Vagina (tissue), 2 donors: ENCODE data around the gene RALA. TPM values are rescaled to one million over a fixed set of nuclear protein-coding genes. Genes with fewer than 3 reads are reported as not detected.

Experiments
- DNase-seq, 2 donors: peaks; one replicate each; pipeline ENCODE4 v3.0.0-alpha.2; 2017; ENCODE audit errors: extremely low spot score in 2 of 2
- H3K27ac ChIP-seq: fragments of 200-600 bp; sonication (generic); one replicate; pipeline ENCODE4 v1.5.1; 2019
- H3K27me3 ChIP-seq: fragments of 200-600 bp; sonication (generic); one replicate; pipeline ENCODE4 v1.5.1; 2019
- H3K36me3 ChIP-seq, 2 donors: fragments of 200-600 bp; sonication (generic); one replicate each; pipeline ENCODE4 v1.5.1; 2017 to 2019
- H3K4me1 ChIP-seq: fragments of 200-600 bp; sonication (generic); one replicate; pipeline ENCODE4 v1.5.1; 2019
- H3K4me3 ChIP-seq, 2 donors: fragments of 200-600 bp; sonication (generic); 1 replicate in 1 of 2; 2 replicates in 1 of 2; pipeline ENCODE4 v1.5.1; 2016 to 2019
- H3K9me3 ChIP-seq: fragments of 200-600 bp; sonication (generic); one replicate; pipeline ENCODE4 v1.5.1; 2019
- POLR2A ChIP-seq, 2 donors: fragments of 450-650 bp; IDR thresholded peaks; one replicate each; pipeline ENCODE4 v1.6.1; 2017; ENCODE audit warnings: antibody characterized with exemption in 2 of 2, mild to moderate bottlenecking in 2 of 2, moderate library complexity in 2 of 2
- POLR2AphosphoS5 ChIP-seq, 2 donors: sonication (generic); formaldehyde crosslinking; IDR thresholded peaks; one replicate each; pipeline ENCODE4 v1.9.0; 2017; ENCODE audit warnings: antibody characterized with exemption in 2 of 2, mild to moderate bottlenecking in 2 of 2, low read depth in 1 of 2; ENCODE audit not compliant: insufficient read depth in 1 of 2
- intact Hi-C: fragments of 100-400 bp; cut with DNase I; formaldehyde crosslinking; loops from one replicate; pipeline ENCODE4 v1.15.1; 2023
- total RNA-seq: library from RNA; depleted of rRNA; stranded (reverse); fragments of >200 nt; gene quantifications from one replicate; pipeline ENCODE4 v1.2.3, GENCODE V29; 2016
- TF ChIP-seq, protein P1 (sequence below), 3 experiments: fragments of 450-650 bp in 2 of 3; fragments of 200-600 bp in 1 of 3; sonication (generic) in 1 of 3; IDR thresholded peaks; one replicate each; pipeline ENCODE4 v1.5.1; 2017 to 2019; ENCODE audit warnings: antibody characterized with exemption in 3 of 3, mild to moderate bottlenecking in 2 of 3, moderate library complexity in 2 of 3

Gene RALA
- total RNA-seq, 1 donor from 2014 or later = 20.1 TPM

DNA sequence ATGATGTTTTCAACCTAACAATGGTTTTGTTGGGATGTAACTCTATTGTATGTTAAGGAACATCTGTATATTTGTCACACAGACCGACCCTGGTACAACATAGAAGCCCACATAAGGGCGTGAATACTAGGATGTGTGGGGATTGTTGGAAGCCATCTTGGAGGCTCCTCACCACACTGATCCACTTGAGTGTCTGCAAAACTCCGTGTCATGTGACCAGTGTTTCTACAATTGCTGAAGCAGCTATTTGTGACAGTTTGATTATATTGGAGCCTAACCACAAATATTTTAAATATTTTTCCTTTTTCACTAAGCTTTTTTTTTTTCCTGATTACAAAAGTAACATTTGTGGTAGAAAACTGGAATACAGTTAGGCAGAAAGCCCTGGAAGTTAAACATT lies 27.9 kb downstream of the RALA start:
- Histone ChIP-seq H3K4me3 (no peak overlapping the region), H3K9me3 (no peaks in the 10 kb centered on the region), H3K27ac (no peak overlapping the region), H3K36me3 (no peaks in the 10 kb centered on the region), H3K4me1 (peaks cover 13% of the 10 kb centered on the region), H3K27me3 (no peaks in the 10 kb centered on the region)
- intact Hi-C loops = no loop called here
- no peak for TF ChIP-seq POLR2A (IDR thresholded peaks at IDR 0.05)
- no peak for TF ChIP-seq POLR2AphosphoS5 (IDR thresholded peaks at IDR 0.05; ENCODE audit: insufficient read depth in 1 of 2, low read depth in 1 of 2)
- TF ChIP-seq, protein P1, sequence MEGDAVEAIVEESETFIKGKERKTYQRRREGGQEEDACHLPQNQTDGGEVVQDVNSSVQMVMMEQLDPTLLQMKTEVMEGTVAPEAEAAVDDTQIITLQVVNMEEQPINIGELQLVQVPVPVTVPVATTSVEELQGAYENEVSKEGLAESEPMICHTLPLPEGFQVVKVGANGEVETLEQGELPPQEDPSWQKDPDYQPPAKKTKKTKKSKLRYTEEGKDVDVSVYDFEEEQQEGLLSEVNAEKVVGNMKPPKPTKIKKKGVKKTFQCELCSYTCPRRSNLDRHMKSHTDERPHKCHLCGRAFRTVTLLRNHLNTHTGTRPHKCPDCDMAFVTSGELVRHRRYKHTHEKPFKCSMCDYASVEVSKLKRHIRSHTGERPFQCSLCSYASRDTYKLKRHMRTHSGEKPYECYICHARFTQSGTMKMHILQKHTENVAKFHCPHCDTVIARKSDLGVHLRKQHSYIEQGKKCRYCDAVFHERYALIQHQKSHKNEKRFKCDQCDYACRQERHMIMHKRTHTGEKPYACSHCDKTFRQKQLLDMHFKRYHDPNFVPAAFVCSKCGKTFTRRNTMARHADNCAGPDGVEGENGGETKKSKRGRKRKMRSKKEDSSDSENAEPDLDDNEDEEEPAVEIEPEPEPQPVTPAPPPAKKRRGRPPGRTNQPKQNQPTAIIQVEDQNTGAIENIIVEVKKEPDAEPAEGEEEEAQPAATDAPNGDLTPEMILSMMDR (IDR thresholded peaks at IDR 0.05) = no peak
- DNase-seq = no peak

DNA sequence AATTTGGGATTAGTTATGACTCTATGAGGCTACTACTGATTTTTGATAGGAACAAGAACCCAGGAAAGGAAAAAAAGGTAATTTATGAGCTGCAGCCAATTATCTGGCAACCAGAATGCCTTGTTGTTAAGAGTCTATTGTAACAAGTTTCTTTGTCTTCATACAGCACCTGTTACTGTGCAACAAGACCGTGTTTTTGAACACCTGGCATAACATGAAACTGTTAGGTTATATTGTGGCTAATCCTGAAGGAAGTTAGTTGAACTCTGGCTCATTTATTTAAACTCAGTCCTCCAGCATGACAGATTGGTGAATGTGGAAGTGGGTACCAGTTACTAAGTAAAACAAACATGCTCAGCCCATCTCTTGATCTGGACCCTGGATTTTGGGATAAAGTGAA lies 33.0 kb downstream of the RALA start:
- DNase-seq = no peak
- no peak overlapping the region for H3K27ac ChIP-seq
- TF ChIP-seq POLR2AphosphoS5 (IDR thresholded peaks at IDR 0.05; ENCODE audit: insufficient read depth in 1 of 2, low read depth in 1 of 2) = no peak
- TF ChIP-seq, protein P1 (IDR thresholded peaks at IDR 0.05) = no peak
- no peak for TF ChIP-seq POLR2A (IDR thresholded peaks at IDR 0.05)
- no peaks in the 10 kb centered on the region for H3K9me3 ChIP-seq
- peaks cover 0 to under 1% of the 10 kb centered on the region in 2 donors for H3K36me3 ChIP-seq
- H3K4me1 ChIP-seq = peaks cover 4% of the 10 kb centered on the region
- H3K4me3 ChIP-seq = no peak overlapping the region
- no peaks in the 10 kb centered on the region for H3K27me3 ChIP-seq
- intact Hi-C loops = no loop called here

DNA sequence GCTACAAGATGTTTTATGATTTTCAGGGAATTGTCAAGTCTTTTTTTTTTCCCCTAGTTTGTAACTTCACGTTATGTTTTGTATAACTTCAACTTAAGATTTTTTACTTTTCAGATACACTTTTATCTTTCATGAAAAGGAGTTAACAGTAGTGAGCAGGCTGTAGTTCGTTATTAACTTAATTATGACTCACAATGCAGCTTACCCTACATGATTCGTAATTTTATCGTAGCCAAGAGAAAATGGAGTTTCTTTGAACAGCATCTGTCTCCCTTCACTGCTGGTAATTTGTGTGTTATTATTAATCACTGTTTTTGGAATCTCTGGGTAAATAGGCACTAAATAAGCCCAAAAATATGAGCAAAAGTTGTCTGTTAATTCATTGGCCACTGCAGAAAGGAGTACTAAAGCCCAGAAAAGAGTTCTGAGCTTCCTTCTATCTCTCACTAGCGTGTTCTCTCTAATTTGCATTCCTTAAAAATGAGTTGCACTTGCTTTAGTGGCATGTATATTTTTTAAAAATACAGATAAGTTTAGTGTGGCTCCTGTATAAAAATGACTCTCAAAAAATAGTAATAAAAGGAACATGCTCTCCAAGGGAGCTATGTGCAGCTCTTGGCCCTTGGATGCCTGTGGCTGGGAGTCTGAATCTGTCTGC lies 36.1 kb downstream of the RALA start:
- Histone ChIP-seq H3K4me3 (no peak overlapping the region), H3K27ac (no peak overlapping the region), H3K9me3 (no peaks in the 10 kb centered on the region), H3K4me1 (peaks cover 4% of the 10 kb centered on the region), H3K36me3 (peaks cover 0 to 6% of the 10 kb centered on the region in 2 donors), H3K27me3 (no peaks in the 10 kb centered on the region)
- no peak for TF ChIP-seq POLR2AphosphoS5 (IDR thresholded peaks at IDR 0.05; ENCODE audit: insufficient read depth in 1 of 2, low read depth in 1 of 2)
- TF ChIP-seq, protein P1 (IDR thresholded peaks at IDR 0.05) = no peak
- no peak for TF ChIP-seq POLR2A (IDR thresholded peaks at IDR 0.05)
- DNase-seq = no peak
- intact Hi-C loops = no loop called here

DNA sequence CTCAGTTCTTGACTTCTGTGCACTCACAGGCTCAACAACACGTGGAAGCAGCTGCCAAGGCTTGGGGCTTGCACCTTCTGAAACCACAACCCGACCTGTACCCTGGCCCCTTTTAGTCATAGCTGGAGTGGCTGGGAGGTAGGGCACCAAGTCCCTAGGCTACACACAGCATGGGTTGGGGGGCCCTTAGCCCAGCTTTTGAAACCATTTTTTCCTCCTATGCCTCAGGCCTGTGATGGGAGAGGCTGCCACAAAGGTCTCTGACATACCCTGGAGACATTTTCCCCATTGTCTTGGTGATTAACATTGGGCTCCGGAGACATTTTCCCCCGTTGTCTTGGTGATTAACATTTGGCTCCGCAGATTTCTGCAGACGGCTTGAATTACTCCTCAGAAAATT lies 38.6 kb downstream of the RALA start:
- no peak overlapping the region for H3K27ac ChIP-seq
- TF ChIP-seq, protein P1 (IDR thresholded peaks at IDR 0.05) = no peak
- TF ChIP-seq POLR2A (IDR thresholded peaks at IDR 0.05) (no peak), POLR2AphosphoS5 (IDR thresholded peaks at IDR 0.05; ENCODE audit: insufficient read depth in 1 of 2, low read depth in 1 of 2) (no peak)
- H3K9me3 ChIP-seq = no peaks in the 10 kb centered on the region
- peaks cover 4% of the 10 kb centered on the region for H3K4me1 ChIP-seq
- H3K36me3 ChIP-seq = peaks cover 0 to 6% of the 10 kb centered on the region in 2 donors
- intact Hi-C loops = no loop called here
- H3K27me3 ChIP-seq = no peaks in the 10 kb centered on the region
- DNase-seq = no peak
- H3K4me3 ChIP-seq = no peak overlapping the region

DNA sequence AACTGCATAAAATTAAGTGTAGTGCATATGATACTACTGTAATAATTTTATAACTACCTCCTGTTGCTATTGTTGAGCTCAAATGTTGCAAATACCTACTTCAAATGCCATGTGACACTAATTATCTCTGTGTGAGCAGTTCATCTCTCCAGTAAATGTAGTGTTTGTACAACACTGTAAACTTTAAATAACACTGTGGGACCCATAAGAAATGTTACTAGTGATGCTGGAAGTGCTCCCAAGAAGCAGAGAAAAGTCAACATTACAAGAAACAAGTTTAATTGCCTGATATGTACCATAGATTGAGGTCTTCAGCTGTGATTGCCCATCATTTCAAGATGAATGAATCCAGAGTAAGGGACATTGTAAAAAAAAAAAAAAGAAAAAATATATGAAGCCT lies 39.9 kb downstream of the RALA start:
- TF ChIP-seq POLR2A (IDR thresholded peaks at IDR 0.05) (no peak), POLR2AphosphoS5 (IDR thresholded peaks at IDR 0.05; ENCODE audit: insufficient read depth in 1 of 2, low read depth in 1 of 2) (no peak)
- TF ChIP-seq, protein P1 (IDR thresholded peaks at IDR 0.05) = no peak
- Histone ChIP-seq H3K27ac (no peak overlapping the region), H3K36me3 (peaks cover 0 to 6% of the 10 kb centered on the region in 2 donors), H3K9me3 (no peaks in the 10 kb centered on the region), H3K4me1 (peaks cover under 1% of the 10 kb centered on the region), H3K27me3 (no peaks in the 10 kb centered on the region), H3K4me3 (no peak overlapping the region)
- intact Hi-C loops = no loop called here
- DNase-seq = no peak
